HEK293T (cell line): ENCODE results near the gene UBXN6.

ENCODE experiments used
- CTCF ChIA-PET: fragments of 350-600 bp; formaldehyde crosslinking; extraction: SDS; loops from one replicate; lab custom pipeline; 2021; ENCODE audit warnings: antibody characterized with exemption, inconsistent platforms; lab: Yijun Ruan, JAX
- POLR2A ChIA-PET: fragments of 350-600 bp; formaldehyde crosslinking; extraction: SDS; loops from one replicate; lab custom pipeline; 2020; ENCODE audit warnings: antibody characterized with exemption, inconsistent platforms; lab: Yijun Ruan, JAX
- DNase-seq: peaks from one replicate; pipeline ENCODE4 v3.0.0; 2012; ENCODE audit warnings: mixed read lengths; ENCODE audit errors: extremely low spot score
- ARNT ChIP-seq: fragments of 450-650 bp; IDR thresholded peaks from 2 replicates; pipeline ENCODE4 v1.6.1; 2017; ENCODE audit warnings: mild to moderate bottlenecking
- BHLHE40 ChIP-seq: fragments of 450-650 bp; IDR thresholded peaks from 2 replicates; pipeline ENCODE4 v1.6.1; 2016; ENCODE audit warnings: mild to moderate bottlenecking, moderate library complexity, borderline replicate concordance
- CTBP1 ChIP-seq: fragments of 450-650 bp; IDR thresholded peaks from 2 replicates; pipeline ENCODE4 v1.6.1; 2016; ENCODE audit warnings: borderline replicate concordance
- ELF4 ChIP-seq: fragments of 450-650 bp; IDR thresholded peaks from 2 replicates; pipeline ENCODE4 v1.6.1; 2017; ENCODE audit warnings: antibody characterized with exemption
- FOXA1 ChIP-seq: fragments of 450-650 bp; IDR thresholded peaks from 2 replicates; pipeline ENCODE4 v1.6.1; 2016; ENCODE audit warnings: mild to moderate bottlenecking
- FOXK2 ChIP-seq: fragments of 450-650 bp; IDR thresholded peaks from 2 replicates; pipeline ENCODE4 v1.6.1; 2016; ENCODE audit warnings: mild to moderate bottlenecking
- FOXM1 ChIP-seq: fragments of 450-650 bp; IDR thresholded peaks from 2 replicates; pipeline ENCODE4 v1.6.1; 2017; ENCODE audit warnings: mild to moderate bottlenecking, borderline replicate concordance
- HDGF ChIP-seq: fragments of 450-650 bp; IDR thresholded peaks from 2 replicates; pipeline ENCODE4 v1.6.1; 2017; ENCODE audit warnings: antibody characterized with exemption, borderline replicate concordance
- L3MBTL2 ChIP-seq: fragments of 450-650 bp; conservative IDR thresholded peaks from 2 replicates; pipeline ENCODE4 v1.6.1; 2016; ENCODE audit warnings: mild to moderate bottlenecking
- LEF1 ChIP-seq: fragments of 450-650 bp; IDR thresholded peaks from 2 replicates; pipeline ENCODE4 v1.6.1; 2017; ENCODE audit warnings: mild to moderate bottlenecking, borderline replicate concordance
- NFRKB ChIP-seq: fragments of 450-650 bp; IDR thresholded peaks from 2 replicates; pipeline ENCODE4 v1.6.1; 2016; ENCODE audit warnings: mild to moderate bottlenecking, moderate library complexity
- PKNOX1 ChIP-seq: fragments of 450-650 bp; IDR thresholded peaks from 2 replicates; pipeline ENCODE4 v1.6.1; 2016
- SP1 ChIP-seq: fragments of 450-650 bp; IDR thresholded peaks from 2 replicates; pipeline ENCODE4 v1.6.1; 2017
- SUZ12 ChIP-seq: fragments of 450-650 bp; IDR thresholded peaks from 2 replicates; pipeline ENCODE4 v1.6.1; 2016; ENCODE audit warnings: mild to moderate bottlenecking
- TARDBP ChIP-seq: fragments of 450-650 bp; IDR thresholded peaks from 2 replicates; pipeline ENCODE4 v1.6.1; 2016
- ZNF384 ChIP-seq: fragments of 450-650 bp; IDR thresholded peaks from 2 replicates; pipeline ENCODE4 v1.6.1; 2016

The UBXN6 gene

GRCh38 chr19:4503825-4504170 lies 46.2 kb upstream of the UBXN6 start:
- CTCF ChIA-PET: no interaction called here
- no peak for TF ChIP-seq ARNT
- TF ChIP-seq FOXK2: no peak
- no peak for TF ChIP-seq FOXA1
- no peak for TF ChIP-seq SUZ12
- no peak for TF ChIP-seq NFRKB
- no peak for TF ChIP-seq ZNF384
- no peak for TF ChIP-seq L3MBTL2
- TF ChIP-seq TARDBP: no peak
- TF ChIP-seq FOXM1: no peak
- no peak for TF ChIP-seq ELF4
- TF ChIP-seq CTBP1: no peak
- TF ChIP-seq LEF1: no peak
- TF ChIP-seq SP1: no peak
- TF ChIP-seq BHLHE40: no peak
- TF ChIP-seq PKNOX1: no peak
- no peak for TF ChIP-seq HDGF
- POLR2A ChIA-PET: no interaction called here
- no peak for DNase-seq

- ChIA-PET CTCF (no interaction called here), POLR2A (no interaction called here)
- TF ChIP-seq CTBP1: no peak
- TF ChIP-seq ARNT: no peak
- TF ChIP-seq LEF1: no peak
- TF ChIP-seq FOXM1: no peak
- no peak for TF ChIP-seq HDGF
- no peak for TF ChIP-seq SUZ12
- TF ChIP-seq NFRKB: no peak
- TF ChIP-seq L3MBTL2: no peak
- no peak for TF ChIP-seq PKNOX1
- no peak for TF ChIP-seq FOXK2
- no peak for TF ChIP-seq BHLHE40
- no peak for TF ChIP-seq TARDBP
- TF ChIP-seq SP1: no peak
- TF ChIP-seq ELF4: no peak
- no peak for TF ChIP-seq FOXA1
- TF ChIP-seq ZNF384: no peak
- DNase-seq: no peak
Observed at GRCh38 chr19:4503132-4503824, 45.7 kb upstream of the UBXN6 start.

GRCh38 chr19:4502282-4503131 lies 44.9 kb upstream of the UBXN6 start:
- DNase-seq: no peak
- POLR2A ChIA-PET: interaction anchor here (1.1 kb wide), 1 partner anchor 32 kb away, joined by 3 read pairs; no protein-coding TSS in a partner anchor
- CTCF ChIA-PET: no interaction called here
- TF ChIP-seq ZNF384: no peak
- TF ChIP-seq SP1: no peak
- no peak for TF ChIP-seq NFRKB
- no peak for TF ChIP-seq BHLHE40
- TF ChIP-seq HDGF: no peak
- TF ChIP-seq SUZ12: no peak
- TF ChIP-seq TARDBP: no peak
- no peak for TF ChIP-seq FOXK2
- no peak for TF ChIP-seq L3MBTL2
- TF ChIP-seq ELF4: no peak

- DNase-seq: no peak
- CTCF ChIA-PET: no interaction called here
- TF ChIP-seq BHLHE40 (no peak), LEF1 (no peak), FOXM1 (no peak), L3MBTL2 (no peak), PKNOX1 (no peak), HDGF (no peak), CTBP1 (no peak), FOXA1 (no peak), SP1 (no peak), NFRKB (no peak), FOXK2 (no peak), ELF4 (no peak), TARDBP (no peak), ARNT (no peak)
- POLR2A ChIA-PET: interaction anchor here (1.1 kb wide), 1 partner anchor 31 kb away, joined by 3 read pairs; no protein-coding TSS in a partner anchor
Observed at GRCh38 chr19:4501691-4502090, 44.1 kb upstream of the UBXN6 start.

- ChIA-PET POLR2A (no interaction called here), CTCF (no interaction called here)
- no peak for DNase-seq
- TF ChIP-seq ELF4 (no peak), ZNF384 (no peak), HDGF (no peak), FOXA1 (no peak), FOXM1 (no peak), PKNOX1 (no peak), NFRKB (no peak), LEF1 (no peak), BHLHE40 (no peak), L3MBTL2 (no peak), FOXK2 (no peak), ARNT (no peak), CTBP1 (no peak), SUZ12 (no peak), SP1 (no peak), TARDBP (no peak)
Observed at GRCh38 chr19:4500841-4501591, 43.4 kb upstream of the UBXN6 start.
